HuH-7.5 (cell line): Measurements from ENCODE around the gene CD47.

Experiments used
- DNase-seq: peaks from one replicate; pipeline ENCODE4 v3.0.0; 2011; ENCODE audit warnings: low spot score

CD47 gene

DNA sequence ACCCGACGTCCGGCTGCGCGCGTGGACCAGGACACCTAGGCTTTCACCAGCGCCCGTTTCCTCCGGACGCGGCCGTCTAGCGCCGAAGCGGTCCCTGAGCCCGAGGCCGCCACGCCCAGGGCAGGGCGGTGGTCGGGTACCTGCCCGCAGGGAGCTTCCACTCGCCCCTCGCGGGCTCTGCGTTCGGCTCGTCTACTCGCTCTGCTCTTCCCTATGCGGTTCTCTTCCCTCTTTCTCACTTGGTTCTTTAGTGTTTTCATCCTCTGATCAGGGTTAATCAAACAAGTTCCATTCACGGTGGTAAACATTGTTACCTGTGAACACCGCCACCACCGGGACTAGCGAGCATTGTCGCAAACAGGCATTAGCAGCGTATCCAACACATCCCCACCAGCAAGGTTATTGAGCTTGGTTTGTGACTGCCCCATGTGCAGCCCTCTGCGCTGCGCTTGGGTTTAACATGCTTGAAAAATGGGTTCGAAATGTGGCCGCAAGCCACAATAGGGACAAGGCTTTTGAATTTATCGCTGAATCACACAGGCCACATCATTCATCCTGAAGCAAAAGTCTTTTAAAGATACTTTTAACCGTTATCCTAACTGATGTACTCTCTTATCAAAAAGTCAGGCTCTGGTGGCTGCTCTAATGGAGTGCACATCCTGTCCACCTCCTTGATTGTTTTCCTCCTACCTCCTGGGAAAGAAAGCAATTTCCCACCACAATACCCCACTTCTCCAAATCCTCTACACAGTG, 843 bp upstream of the CD47 start:
- DNase-seq: no peak

DNA sequence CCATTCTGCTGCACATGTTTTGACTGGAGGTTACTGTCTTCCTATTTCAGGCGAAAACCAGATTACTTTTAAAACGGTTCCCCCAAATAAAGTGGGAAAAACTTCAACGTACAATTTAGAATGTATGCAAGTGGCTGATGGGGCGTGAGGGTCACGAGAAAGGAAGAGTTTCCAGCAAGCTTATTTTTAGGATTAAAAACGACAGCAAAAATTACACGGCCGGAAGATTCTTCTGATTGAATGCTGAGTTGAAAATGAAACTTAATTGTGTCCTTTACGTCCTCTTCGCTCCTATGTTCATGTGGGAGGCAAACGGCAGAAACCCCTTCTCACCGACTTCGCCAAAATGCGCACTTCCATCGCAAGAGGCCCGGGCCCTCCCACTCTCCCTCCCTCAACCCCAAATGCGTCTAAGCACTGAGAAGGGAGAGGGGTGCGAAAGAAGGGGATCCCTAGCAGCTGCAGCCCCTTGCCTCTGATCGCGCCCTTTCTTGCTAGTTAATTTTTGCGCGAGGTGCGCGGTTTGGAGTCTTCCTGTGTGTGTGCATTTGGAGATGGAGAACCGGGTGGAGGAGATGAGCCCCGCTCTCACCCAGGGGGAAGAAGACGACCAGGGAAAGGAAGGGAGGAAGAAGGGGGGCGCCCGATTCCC, 656 bp downstream of the CD47 start:
- peak; percentile 39 for DNase-seq

DNA sequence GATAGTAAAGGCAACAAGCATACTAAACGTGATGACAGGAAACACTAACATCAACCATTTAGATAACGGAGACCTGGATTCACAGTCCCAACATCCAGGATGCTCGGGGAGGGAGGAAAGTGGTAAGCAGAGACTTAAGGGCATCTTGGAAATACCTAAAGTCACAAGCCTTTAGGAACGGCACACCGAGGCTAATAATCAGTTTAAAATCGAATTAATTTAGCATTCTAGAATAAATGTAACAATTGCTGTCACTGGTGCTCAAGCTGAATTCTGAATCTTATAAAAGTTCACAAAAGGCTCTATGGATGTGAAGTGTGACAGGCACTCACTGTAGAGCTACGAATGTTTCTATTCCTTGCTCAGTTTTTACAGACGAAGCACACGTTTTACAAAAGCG, 1.3 kb downstream of the CD47 start:
- DNase-seq: no peak

DNA sequence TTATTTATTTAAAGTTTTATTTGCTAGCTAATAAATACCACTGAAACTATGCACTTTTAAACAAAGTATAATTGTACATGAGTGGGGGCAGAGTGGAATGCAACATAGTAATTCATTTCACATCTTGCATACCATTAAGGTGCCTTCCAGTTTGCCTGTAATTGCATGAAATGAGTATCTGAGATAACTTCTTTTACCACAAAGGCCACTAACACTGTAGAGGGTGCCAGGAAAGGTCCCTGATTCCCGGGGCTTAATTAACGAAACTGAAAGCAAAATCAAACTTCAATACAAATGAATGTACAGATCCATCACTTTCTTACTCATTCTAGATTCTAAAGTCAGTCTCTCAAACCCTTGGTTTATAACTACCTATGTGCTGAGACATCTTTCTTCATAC, 2.1 kb downstream of the CD47 start:
- DNase-seq: no peak

DNA sequence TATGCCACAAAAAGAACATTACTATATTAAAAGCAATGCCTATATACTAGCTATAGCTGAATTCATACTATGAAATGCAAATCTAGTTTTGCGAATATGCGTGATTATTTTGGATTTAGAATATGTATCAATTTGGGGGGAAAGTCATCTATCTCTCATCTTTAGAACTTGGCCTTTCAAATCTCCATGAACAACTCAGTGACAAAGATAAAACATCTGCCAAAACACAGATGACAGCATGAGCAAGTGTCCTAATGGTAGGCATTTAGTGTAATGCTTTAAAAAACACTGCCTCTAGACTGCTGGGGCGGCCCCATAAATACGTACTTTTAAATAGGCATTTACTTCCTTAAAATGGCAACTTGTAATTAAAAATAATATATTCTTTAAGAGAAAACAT, 2.7 kb downstream of the CD47 start:
- no peak for DNase-seq

DNA sequence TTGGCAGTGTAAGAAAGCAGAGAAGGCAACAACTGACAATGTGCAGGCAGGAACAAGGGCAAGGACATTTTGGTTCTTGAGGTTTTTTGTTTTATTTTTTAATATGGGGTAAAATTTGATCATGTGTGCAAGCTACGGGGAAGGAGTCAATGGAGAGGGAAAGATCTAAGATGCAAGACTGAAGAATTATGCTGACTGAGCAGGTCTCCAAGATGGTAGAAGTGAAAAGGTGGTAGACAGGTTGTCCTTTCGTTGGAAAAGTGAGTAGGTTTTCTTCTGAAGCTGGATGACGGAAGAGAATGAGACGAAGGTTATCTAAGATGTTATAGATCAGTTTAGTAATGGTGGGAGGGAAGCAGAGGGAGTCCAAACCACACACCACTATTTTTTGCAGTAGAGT, 4.2 kb downstream of the CD47 start:
- no peak for DNase-seq

DNA sequence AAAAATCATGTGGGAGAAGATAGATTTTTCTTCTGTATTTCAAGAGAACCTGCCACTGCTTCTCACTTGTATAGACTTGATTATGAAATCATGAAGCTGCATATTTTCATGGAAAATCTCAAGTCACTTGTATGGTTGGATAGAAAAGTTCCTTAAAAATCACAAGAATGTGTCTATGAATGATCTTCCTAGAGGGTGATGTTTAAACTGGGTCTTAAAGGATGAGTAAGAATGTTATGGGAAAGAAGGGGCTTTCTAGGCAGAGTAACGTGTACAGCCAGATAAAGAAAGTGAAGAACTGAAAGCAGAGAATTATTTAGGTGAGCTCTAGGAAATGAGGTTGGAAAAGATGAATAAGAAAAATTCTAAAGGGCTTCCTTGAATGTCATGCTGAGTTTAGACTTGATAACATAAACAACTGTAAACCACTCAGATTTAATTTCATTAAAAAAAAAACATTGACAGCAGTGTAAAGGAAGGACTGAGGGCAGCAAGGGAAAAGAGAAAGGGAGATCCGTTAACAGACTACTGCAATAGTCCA, 5.0 kb downstream of the CD47 start:
- no peak for DNase-seq

DNA sequence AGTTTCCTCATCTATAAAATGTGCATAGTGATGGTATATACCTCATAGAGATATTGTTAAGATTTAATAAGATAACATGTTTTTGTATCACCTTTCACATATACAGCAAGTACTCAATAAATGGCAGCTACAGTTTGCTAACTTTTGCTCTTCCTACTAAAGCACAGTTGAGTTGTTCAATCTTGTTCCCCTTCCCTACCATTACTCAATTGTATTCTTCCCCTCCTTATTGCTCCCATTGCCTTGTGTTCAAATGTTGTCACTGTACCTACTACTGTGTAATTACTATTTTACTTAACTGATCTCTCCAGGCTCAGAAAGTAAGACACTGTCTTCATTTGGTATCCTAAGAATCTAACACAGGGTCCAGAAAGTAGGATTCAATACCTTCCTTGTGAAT, 5.5 kb downstream of the CD47 start:
- DNase-seq: no peak

DNA sequence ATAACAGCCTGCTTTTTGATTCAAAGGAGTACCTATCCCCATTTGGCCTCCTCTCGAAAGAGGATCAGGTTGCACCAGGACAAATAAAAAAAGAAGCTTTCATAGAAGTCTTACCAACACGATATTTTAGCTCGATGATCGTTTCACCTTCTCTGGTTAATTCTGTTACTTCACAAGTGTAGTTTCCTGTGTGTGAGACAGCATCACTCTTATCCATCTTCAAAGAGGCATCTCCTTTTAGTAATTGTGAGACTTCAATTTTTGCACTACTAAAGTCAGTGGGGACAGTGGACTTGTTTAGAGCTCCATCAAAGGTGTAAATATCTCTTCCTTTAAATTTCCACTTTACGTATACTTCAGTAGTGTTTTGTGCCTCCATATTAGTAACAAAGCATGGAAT, 11.0 kb downstream of the CD47 start:
- DNase-seq: no peak

DNA sequence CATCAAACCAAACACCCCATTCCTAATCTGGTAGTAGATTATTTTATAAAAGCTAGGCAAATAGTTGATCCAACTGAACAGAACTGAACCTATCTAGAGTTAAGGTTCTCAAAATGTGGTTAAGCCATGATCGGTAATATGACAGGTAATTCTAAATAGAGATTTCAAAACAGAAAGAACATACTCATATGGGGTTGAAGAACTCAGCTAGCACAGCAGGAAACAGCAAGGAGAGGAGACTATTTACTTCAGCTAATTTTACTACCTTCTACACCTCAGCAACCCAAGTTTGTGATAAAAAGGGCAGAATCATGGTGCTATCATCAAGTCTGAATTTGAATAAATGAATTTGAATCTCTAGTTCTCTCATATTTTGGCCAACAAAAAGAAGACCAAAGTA, 11.8 kb downstream of the CD47 start:
- DNase-seq: no peak

DNA sequence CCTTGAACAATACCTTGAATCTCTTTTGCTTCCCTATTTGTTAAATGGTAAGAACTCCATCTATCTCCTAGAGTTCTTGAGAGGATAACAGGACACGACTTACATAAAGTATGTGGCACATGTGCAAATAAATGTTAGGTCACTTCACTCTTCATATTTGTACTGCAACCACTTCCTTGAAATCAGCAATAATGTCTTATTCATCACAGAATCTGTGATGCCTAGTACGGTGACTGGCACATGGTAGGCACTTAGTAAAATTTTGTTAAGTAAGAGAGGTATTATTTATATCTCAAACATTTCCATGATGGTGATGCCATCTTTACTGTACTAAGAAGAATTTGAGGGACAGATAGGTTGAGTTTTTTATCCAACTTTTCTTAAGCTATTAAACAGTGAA, 14.3 kb downstream of the CD47 start:
- DNase-seq: no peak

DNA sequence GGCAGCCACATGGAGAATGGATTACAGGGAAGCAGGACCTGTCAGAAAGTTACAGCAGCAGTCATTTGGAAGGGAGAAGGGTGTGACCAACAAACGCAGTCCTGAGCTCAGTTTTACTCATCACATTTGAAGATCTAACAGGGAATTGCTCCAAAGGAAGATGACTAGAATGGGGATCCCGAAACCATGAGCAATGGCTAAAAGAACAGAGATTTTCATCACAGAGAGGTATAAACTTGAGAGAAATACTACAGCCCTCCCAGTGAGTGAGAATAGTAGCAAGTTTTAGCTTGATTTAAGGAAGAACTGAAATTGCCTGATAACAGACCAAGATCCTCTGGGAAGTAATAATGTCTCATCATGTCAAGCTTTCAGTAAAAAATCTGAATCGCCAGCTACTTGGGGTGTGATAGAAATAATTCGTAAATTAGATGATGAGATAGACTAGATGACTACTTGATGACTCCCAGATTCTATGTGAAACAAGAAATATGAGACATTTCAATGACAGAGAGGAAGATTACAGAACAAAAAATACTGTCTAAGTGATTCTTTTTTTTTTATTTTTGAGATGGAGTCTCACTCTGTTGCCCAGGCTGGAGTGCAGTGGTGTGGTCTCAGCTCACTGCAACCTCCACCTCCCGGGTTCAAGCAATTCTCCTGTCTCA, 16.9 kb downstream of the CD47 start:
- DNase-seq: no peak

DNA sequence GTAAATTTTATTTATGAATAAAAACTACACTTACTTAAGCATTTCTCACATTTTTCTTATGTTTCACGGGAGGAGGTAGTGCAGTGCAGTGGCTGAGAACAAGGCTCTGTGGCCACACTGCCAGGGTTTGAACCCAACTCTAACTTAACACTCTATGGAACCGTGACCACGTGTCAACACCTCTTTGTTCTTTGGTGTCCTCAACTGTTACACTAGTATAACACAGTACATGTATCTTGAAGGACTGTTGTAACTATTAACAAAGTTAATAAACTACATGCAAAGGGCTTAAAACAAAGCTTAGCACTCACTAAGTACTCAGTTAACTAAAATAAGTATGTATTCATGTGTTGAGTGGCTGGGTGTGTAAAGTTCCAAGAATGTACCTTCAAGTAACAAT, 19.5 kb downstream of the CD47 start:
- no peak for DNase-seq

DNA sequence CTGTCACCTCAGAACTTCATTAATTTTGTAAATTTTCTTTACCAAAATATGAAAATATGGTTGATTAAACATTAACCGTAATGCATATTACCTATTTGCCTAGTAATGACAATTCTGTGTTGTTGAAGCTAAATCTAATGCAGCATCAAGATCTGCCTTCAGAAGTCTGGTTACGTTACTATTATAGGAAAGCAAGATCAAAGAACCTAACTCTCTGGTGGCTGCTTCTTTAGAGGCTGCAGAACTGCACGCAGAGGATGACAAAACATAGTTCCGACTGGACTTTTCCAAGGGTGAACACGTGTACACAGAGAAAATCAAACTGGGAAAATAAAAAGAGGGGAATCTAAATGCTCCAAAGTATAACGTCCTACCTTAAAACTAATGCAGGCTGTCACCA, 20.5 kb downstream of the CD47 start:
- no peak for DNase-seq

DNA sequence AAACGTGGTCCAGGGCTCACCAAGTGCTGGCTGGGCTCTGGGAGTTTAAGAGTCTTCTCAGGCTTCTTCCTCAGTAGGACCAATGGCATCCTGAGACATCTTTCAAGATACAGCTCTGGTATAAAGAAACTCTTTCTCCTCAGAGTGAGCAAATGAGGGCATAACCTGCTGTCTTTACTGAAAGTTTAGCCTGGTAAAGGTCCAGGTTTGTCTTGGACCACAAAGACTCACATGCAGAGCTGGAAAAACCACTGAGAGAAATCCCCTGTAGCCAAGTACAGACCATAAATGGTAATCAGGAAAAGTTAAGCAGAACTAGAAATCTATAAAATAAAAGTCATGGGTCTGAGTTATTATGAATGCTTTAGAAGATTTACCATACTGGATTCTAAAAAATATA, 23.1 kb downstream of the CD47 start:
- DNase-seq: no peak

DNA sequence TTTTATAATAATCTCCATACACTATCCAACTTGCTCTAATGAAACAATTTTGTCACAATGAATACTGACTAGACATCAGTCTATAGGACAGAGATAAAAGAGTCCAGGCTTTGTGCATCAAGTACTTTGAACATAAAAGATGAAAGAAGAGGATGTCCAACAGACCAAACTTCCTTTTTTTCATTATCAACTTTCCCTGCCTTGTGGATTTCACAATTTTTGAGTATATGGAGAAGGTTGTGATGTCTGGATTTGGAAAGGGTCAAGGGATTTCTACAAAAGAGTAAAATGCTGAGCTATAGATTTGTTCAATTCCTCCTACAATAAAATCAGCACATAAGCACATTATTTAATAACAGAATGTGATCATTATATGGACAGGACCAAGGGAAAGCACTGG, 25.7 kb downstream of the CD47 start:
- no peak for DNase-seq

DNA sequence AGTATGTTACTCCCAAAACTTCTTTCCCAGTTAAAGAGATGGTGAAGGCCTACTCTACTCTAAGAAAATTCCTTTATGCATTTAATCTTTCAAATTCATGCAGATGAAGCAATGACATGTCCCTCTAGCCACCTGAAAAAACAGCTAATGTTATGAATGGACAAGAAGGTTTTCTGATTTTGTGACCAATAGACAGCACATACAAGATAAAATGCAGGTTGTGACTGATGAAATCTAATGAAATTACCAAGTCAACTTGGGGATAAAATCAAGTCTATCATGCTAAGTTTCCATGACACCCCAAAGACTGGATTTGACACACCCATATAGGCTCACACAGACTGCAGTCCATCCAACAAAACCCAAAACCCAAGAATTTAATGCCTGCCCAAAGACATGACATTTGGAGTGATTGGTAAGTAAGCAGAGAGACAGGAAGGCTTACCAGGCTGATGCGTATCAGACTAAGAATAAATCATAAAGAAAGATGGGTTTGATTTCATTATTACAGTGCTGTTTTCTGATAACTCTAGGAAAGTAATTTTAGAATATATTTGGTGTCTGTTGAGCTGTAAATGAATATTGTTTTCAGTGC, 26.4 kb downstream of the CD47 start:
- no peak for DNase-seq

DNA sequence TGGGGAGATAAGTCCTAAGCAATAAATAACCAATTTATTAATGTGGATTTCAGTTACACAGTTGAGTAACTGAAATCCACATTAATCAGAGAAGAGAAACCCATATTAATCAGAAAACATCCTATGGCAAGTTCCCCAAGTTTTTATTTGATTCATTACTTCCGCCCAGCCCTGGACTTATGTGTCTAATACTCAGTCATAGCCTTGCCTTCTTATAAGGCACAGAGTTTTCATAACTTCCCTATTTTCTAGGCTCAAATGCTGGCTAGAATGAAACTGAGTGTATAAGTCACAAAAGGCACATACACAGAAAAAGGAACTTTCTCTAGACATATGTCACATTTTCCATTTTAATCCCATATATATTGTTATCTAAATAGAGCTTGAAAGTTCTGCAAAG, 28.8 kb downstream of the CD47 start:
- DNase-seq: no peak

DNA sequence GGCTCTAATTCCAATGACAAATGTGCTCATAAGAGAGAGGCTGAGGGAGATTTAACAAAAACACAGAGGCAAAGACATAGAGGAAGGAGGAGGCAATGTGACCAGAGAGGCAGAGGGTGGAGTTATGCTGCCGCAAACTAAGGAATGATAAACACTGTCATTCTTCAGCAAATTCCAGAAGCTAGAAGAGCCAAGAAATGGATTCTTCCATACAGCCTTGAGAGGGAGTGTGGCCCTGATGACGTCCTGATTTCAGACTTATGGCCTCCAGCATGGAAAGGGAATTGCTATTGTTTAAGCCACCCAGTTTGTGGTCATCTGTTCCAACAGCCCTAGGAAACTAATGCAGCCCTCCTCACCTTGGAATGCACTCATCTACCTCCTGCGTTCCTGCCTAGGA, 30.5 kb downstream of the CD47 start:
- no peak for DNase-seq

DNA sequence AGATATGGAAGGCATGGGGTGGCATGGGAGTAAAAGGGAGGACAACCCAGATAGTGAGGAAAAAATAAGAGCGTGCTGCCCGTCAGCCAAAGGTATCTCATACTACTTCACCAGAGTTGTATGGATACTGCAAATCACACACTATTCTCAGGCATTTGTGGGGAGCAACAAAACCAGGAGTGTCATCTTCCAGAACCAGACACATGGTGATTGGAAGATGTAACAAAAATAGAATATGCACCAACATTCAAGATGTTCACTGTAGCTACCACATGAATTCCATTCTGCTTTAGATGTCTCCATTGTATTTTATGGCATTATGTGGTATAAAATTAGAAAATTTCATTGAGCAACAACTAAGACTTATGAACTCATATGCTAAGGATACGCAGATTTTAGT, 34.9 kb downstream of the CD47 start:
- DNase-seq: no peak

DNA sequence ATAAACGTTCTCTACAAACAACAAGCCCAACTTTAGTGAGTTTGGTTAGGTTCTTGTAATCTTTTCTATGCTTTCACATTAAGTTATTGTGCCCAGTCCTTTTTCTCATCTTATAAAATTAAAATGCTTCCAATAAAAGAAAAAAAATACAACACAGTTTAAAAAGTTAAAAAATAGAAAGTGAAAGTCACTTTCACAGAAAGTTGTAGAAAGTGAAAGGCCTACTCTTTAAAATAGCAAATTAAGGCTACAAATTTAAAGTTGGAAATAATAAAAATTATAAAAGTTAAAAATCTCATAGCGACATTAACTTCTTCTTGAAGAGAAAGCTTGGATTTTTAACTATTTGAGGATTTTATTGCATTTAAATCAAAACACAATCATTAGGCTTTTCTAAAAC, 35.9 kb downstream of the CD47 start:
- no peak for DNase-seq

DNA sequence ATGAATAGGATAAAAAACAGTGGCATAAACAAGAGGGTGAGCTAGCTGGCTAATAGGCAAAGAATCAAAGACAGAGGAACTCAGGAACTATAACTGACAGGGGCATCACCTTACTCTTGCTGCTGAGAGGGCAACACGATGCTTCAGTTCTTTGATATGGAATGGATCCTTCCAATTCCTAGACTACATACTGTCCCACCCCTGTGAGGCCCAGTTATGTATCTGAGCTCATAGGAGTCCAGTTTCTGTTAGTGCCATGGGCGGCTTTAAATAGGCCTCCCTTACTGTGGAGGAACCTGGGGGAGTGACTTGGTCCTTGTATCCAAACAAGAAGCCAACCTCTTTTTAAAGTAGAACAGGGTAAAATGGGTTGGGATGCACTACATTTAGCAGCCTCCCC, 37.3 kb downstream of the CD47 start:
- DNase-seq: no peak

DNA sequence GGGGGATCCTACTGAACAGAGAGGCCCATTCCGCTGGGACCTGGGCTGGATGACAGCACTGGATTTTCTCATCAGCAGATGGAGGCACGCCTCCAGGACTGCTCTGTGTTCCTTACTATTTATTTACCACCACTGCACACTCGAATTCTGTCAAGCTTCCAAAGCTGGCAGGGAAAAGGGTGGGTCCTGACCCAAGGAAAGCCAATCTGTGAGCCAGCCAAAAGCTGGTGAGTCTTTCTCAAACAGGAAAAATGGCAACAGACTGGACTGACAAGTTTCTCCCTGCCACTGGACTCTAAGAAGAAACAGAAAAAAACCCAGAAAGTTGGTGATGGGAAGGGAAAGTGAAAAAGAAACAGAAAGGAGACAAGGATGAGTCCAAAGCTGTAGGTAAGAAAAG, 37.8 kb downstream of the CD47 start:
- DNase-seq: no peak
